RPMI7951 (cell line): ENCODE data around the gene IL17RD. TPM values are rescaled to one million over a fixed set of nuclear protein-coding genes. Genes with fewer than 3 reads are reported as not detected.

Experiments
- DNase-seq: peaks from one replicate; pipeline ENCODE4 v3.0.0-alpha.2; 2012; ENCODE audit warnings: low read depth
- total RNA-seq: library from RNA; depleted of rRNA; stranded (reverse); fragments of >200 nt; shearing (Covaris generic); gene quantifications from 2 replicates; pipeline ENCODE4 v1.2.3, GENCODE V29; 2014

IL17RD gene
- total RNA-seq, 1 experiment from 2014 or later: 8.8 TPM

- DNase-seq: peak; percentile 67
These were observed 34.5 kb downstream of the IL17RD start for GRCh38 chr3:57130571-57131209.

- DNase-seq: peak; percentile 31
These were observed 36.1 kb downstream of the IL17RD start for GRCh38 chr3:57128826-57129667.

- DNase-seq: peak; percentile 96
These were observed 37.1 kb downstream of the IL17RD start for GRCh38 chr3:57127891-57128518.

- no peak for DNase-seq
These were observed 38.9 kb downstream of the IL17RD start for GRCh38 chr3:57126244-57126643.

- DNase-seq: no peak
These were observed 44.5 kb downstream of the IL17RD start for GRCh38 chr3:57120451-57121174.

- no peak for DNase-seq
These were observed 45.1 kb downstream of the IL17RD start for GRCh38 chr3:57120040-57120439.

GRCh38 chr3:57118254-57118653 is 46.9 kb downstream of the IL17RD start:
- no peak for DNase-seq

- no peak for DNase-seq
These were observed 48.7 kb downstream of the IL17RD start for GRCh38 chr3:57116501-57116900.

- DNase-seq: no peak
These were observed 52.9 kb downstream of the IL17RD start for GRCh38 chr3:57112206-57112605.

- no peak for DNase-seq
These were observed 54.4 kb downstream of the IL17RD start for GRCh38 chr3:57110798-57111197.

- DNase-seq: no peak
These were observed 54.9 kb downstream of the IL17RD start for GRCh38 chr3:57110214-57110613.

GRCh38 chr3:57109437-57110199 is 55.5 kb downstream of the IL17RD start:
- no peak for DNase-seq

GRCh38 chr3:57108684-57109083 is 56.5 kb downstream of the IL17RD start:
- DNase-seq: no peak

GRCh38 chr3:57105585-57105984 is 59.6 kb downstream of the IL17RD start:
- DNase-seq: no peak

GRCh38 chr3:57100046-57100695 is 65.0 kb downstream of the IL17RD start:
- peak; percentile 71 for DNase-seq

GRCh38 chr3:57098418-57099310 is 66.5 kb downstream of the IL17RD start:
- DNase-seq: peak; percentile 34

- no peak for DNase-seq
These were observed 67.6 kb downstream of the IL17RD start for GRCh38 chr3:57097536-57097935.

- no peak for DNase-seq
These were observed 69.8 kb downstream of the IL17RD start for GRCh38 chr3:57095363-57095762.

- DNase-seq: no peak
These were observed 70.6 kb downstream of the IL17RD start for GRCh38 chr3:57094575-57094974.
